RWPE1 (cell line): Measurements from ENCODE around the gene ZFAND3.
A peak's percentile ranks its signal among the peaks of the same experiment; 100 is the strongest.

Experiments
- CTCF ChIA-PET: fragments of 350-600 bp; sonication (Branson Sonifier 250); formaldehyde crosslinking; extraction: SDS; loops from one replicate; lab custom pipeline; 2021; lab: Yijun Ruan, JAX
- POLR2A ChIA-PET: fragments of 400-600 bp; formaldehyde crosslinking; extraction: SDS; loops from one replicate; lab custom pipeline; 2020; ENCODE audit warnings: antibody characterized with exemption; ENCODE audit not compliant: low non-redundant PET; lab: Yijun Ruan, JAX
- DNase-seq: peaks from one replicate; pipeline ENCODE4 v3.0.0; 2012; ENCODE audit warnings: low spot score
- H3K27ac ChIP-seq: fragments of 450-650 bp; 2 replicates; pipeline ENCODE4 v1.5.1; 2017
- TF ChIP-seq, protein P1 (sequence below): fragments of 450-650 bp; conservative IDR thresholded peaks from 2 replicates; pipeline ENCODE4 v1.5.1; 2017; ENCODE audit warnings: low read depth, mild to moderate bottlenecking

Gene ZFAND3

DNA sequence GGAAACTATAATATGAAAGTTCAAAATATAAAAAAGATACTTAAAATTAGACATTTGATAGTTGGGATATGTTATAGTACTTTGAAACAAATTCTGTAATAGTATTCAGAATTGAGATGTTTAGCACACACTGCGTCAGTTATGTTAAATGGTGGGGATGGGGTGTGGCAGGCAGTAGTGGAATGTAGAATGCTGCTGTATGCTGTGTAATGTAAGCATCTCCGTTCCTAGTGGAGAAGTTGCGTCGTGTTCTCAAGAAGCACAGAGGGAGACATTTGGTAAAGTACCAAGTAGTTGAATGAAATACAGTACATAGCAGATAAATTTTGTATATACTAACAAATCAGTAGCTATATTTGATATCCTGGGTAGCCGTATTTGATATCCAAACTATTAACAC lies 192.4 kb downstream of the ZFAND3 start:
- no peak for DNase-seq
- no peak overlapping the region for H3K27ac ChIP-seq
- CTCF ChIA-PET, result interaction anchor here (0.6 to 1.2 kb wide), 5 partner anchors 75 to 1081 kb away, joined by 3 to 6 read pairs (median 4); no protein-coding TSS in a partner anchor
- POLR2A ChIA-PET, result no interaction called here
- TF ChIP-seq, protein P1, sequence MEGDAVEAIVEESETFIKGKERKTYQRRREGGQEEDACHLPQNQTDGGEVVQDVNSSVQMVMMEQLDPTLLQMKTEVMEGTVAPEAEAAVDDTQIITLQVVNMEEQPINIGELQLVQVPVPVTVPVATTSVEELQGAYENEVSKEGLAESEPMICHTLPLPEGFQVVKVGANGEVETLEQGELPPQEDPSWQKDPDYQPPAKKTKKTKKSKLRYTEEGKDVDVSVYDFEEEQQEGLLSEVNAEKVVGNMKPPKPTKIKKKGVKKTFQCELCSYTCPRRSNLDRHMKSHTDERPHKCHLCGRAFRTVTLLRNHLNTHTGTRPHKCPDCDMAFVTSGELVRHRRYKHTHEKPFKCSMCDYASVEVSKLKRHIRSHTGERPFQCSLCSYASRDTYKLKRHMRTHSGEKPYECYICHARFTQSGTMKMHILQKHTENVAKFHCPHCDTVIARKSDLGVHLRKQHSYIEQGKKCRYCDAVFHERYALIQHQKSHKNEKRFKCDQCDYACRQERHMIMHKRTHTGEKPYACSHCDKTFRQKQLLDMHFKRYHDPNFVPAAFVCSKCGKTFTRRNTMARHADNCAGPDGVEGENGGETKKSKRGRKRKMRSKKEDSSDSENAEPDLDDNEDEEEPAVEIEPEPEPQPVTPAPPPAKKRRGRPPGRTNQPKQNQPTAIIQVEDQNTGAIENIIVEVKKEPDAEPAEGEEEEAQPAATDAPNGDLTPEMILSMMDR, result no peak

DNA sequence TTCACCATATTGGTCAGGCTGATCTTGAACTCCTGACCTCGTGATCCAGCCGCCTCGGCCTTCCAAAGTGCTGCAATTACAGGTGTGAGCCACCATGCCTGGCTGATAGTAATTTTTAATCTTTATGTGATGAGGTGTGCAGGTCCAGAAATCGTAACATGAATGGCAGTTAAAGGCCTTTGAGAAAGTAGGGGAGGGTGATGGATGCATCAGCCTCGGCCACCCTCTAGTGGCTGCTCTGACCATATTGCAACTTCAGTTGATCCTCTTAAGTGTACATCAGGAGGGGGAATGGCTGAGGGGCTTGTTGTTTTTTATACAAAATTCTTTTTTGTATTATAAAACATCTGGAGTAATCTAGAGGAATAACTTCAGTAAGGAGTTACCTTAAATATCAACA lies 193.0 kb downstream of the ZFAND3 start:
- ChIA-PET POLR2A (interaction anchor here (0.7 kb wide), 1 partner anchor 253 kb away, joined by 11 read pairs; no protein-coding TSS in a partner anchor), CTCF (interaction anchor here (0.6 to 1.2 kb wide), 2 partner anchors 76 to 1080 kb away, joined by 4 to 5 read pairs; no protein-coding TSS in a partner anchor)
- H3K27ac ChIP-seq, result no peak overlapping the region
- DNase-seq, result peak; percentile 64
- TF ChIP-seq, protein P1, result peak; percentile 72

DNA sequence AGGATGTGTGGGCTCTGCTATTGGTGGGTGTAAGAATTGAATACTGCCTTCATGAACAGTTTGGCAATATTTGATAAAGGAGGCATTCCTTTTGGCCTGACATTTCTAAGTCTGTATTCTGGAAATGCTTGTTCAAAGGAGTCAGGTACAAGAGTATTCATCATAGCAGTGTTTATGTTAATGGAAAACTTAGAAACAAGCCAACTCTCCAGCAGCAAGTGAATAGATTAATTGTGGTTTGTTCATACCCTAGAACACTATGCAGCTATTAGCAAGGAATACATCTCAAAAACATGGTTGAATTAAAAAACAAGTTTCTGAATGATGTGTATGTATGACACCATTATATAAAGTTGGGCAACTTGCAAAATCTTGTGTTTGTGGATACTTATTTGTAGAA lies 195.8 kb downstream of the ZFAND3 start:
- ChIA-PET CTCF (no interaction called here), POLR2A (no interaction called here)
- TF ChIP-seq, protein P1, result no peak
- H3K27ac ChIP-seq, result no peak overlapping the region
- DNase-seq, result no peak

DNA sequence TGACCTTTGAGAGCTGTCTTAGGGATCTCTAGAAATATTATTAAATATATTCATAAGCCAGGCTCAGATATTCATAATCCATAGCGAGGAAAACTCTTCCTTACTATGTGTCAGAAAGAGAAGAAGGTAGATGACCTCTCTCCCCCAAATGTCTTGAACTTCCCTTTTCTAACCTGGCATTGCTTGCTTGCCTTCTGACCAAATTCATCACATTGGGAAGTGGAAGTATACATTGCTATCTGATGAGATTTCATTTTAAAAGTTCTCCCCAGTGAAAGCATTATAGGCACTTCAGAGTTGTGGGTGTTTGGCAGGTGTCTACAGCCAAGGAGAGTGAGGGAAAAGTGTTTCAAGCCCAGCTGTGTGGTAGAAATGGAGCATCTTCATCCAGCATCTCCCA lies 197.3 kb downstream of the ZFAND3 start:
- TF ChIP-seq, protein P1, result no peak
- POLR2A ChIA-PET, result no interaction called here
- CTCF ChIA-PET, result interaction anchor here (0.5 to 0.7 kb wide), 2 partner anchors 25 to 99 kb away, joined by 3 read pairs; no protein-coding TSS in a partner anchor
- no peak for DNase-seq
- H3K27ac ChIP-seq, result no peak overlapping the region

- ChIA-PET CTCF (no interaction called here), POLR2A (no interaction called here)
- TF ChIP-seq, protein P1, result no peak
- no peak for DNase-seq
- H3K27ac ChIP-seq, result no peak overlapping the region
Measured at GRCh38 chr6:38018755-38019165, 199.2 kb downstream of the ZFAND3 start.

GRCh38 chr6:38020593-38020992 lies 201.1 kb downstream of the ZFAND3 start:
- ChIA-PET CTCF (interaction anchor here (0.6 kb wide), 1 partner anchor 136 kb away, joined by 3 read pairs; no protein-coding TSS in a partner anchor), POLR2A (no interaction called here)
- DNase-seq, result no peak
- H3K27ac ChIP-seq, result no peak overlapping the region
- TF ChIP-seq, protein P1, result no peak
